HG03571 (cell line): ENCODE measurements around the gene RNF182.
"Not testable (repeated sequence)": the region's sequence is repeated elsewhere in the genome, so short reads cannot be mapped to it uniquely, and the experiment has no call there.

Experiments used
- ATAC-seq: cut with Tn5 transposase; IDR thresholded peaks from one replicate; pipeline ENCODE4 v1.9.1; 2021; ENCODE audit not compliant: unreplicated experiment

The RNF182 gene

DNA sequence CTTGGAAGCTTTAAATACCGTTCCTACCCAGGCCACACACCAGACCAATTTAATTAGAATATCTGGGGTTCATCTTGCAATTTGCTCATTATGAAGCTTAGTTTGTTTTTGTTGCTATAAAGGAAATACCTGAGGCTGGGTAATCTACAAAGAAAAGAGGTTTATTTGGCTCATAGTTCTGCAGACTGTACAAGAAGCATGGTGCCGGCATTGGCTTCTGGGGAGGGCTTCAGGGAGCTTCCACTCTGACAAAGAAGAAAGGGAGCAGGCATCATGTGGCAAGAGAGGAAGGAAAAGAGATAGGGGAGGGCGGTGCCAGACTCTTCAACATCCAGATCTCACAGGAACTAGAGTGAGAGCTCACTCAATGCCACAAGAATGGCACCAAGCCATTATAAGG, 73.6 kb downstream of the RNF182 start:
- no peak for ATAC-seq

DNA sequence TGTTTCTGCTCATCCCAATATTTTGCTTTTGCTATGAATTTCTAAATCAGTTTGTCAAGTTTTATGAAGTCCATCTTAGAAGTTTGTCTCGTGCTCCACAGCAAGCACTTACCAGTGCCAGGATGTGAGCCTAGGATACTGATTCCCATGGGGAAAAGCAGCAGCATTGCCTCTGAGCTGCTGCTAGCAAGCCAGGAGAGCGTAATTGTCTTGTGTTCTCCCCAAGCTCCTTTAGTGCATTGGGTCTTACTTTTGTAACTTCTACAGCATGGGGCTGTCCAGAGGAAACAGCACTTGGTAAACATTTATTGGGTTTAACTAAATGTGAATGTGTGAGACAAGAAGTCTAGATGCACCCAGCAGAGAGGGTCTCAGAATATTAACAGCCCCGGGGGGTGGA, 76.1 kb downstream of the RNF182 start:
- ATAC-seq = no peak

DNA sequence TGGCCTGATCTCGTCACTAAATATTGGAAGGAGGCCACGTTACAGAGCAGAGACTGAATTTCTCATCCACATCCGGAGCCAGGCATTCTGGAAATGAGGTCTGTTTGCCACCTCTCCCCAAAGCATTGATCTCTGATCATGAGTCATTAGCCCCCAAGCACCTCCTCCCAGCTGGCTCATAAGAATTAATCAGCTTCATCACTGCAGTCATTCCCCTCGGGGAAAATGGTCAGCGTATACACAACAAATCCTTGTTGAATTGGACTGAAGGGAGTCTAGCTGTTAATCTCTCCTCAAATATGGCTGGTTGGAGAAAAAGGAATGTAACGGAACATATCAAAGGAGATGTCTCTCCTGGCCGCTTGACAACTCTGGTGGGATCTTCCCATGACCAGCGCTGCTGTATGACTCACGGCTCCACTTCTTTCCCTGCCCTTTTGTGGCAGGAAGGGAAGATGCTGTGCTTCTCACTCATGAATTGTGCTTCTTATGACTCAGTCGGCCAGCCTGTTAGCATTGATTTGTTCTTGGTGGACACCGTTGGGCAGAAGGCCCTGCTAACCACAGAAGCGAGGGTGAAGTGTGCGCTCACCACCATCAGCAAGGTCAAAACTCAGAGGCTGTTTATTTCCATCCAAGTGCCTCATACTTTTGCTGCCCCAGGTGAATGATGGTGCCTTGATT, 76.7 kb downstream of the RNF182 start:
- no peak for ATAC-seq

- no peak for ATAC-seq
These were observed 77.6 kb downstream of the RNF182 start for GRCh38 chr6:14002176-14002947.

DNA sequence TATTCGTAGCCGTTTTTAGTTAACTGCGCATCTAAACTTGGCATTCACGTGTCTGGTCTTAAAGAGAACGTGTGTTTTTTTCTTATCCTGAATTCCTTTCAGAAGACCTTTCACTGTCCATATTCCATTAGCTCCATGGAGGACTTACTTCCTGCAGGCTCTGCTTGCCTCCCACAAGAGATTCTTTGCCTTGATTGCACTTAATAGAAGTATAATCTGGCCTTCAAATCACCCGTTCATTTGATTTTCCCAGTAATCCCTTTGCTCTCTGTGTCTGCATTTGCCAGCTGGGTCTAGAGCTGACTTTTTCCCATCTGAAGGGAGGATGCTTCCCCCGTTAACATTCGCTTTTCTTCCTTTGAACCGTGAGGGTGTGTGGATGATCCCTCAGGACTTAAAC, 79.5 kb downstream of the RNF182 start:
- no peak for ATAC-seq

DNA sequence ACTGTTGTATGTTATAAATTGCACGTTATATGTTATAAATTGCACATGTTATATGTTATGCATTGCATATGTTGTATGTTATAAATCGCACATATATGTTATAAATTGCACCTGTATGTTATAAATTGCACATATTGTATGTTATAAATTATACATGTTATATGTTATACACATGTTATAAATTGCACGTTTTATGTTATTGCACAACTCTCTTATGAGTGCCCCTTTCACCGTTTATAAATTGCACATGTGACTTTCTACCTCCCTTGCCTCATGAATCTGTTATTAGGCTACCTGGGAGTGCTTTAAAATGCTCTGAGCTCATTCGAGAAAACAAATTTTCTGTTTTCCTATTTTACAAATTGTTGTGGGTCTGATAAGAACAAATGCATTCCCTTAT, 84.1 kb downstream of the RNF182 start:
- ATAC-seq = no peak

DNA sequence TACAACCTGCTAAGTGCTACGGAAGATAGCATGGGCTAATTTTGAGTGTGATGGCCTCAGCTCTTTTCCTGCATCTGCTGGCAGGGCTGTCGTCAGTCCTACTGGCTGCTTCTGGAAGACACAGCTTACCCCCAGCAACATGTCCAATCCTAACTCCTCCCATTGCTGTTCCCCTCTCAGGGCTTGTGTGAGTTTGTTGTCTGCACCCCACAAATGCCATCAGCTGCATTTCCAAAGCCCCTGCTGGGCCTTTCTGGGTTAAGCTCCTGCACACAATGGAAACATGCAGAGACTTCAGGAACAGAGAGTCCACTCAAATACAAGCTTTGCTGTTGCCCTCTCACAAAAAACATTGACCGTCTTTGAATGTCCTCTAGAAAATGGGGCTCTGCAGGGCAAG, 84.7 kb downstream of the RNF182 start:
- no peak for ATAC-seq

DNA sequence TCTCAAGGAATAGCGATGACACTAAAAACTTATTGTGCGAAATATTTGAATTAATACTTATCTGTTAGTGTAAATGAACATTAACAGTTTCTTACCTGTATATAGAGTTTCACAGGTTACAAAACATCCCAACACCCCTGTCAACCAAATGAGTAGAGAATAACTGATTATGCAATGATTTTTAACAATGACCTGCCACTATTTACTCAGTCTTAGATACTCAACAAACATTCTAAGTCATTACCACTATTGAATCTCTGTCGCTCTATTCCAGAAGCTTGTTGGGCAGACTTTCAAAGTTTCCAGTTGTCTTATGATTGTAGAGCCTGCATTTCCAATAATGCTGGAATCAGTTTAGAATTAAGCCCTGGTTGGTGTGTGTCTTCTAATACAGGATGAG, 85.5 kb downstream of the RNF182 start:
- no peak for ATAC-seq

- no peak for ATAC-seq
These were observed 87.7 kb downstream of the RNF182 start for GRCh38 chr6:14012313-14013030.

DNA sequence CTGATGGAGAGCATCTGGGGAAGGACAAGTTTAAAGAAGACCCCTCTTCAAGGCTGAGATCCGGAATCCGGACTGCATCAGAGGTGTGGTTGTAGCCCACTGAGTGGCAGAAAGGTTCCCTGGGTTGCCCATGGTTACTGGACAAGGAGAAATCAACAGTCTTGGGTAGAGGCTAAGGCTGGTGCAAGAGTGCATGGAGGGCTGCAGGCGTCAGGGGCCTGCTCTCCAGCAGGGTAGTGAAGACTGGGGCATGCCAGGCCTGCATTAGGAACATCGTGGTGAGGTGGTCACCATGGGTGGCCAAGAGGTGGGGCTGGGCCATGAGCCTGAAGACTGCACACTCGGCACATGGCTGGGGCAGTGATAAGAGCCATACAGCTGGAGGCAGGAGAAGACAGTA, 91.2 kb downstream of the RNF182 start:
- ATAC-seq = no peak

- ATAC-seq = no peak
These were observed 91.7 kb downstream of the RNF182 start for GRCh38 chr6:14016432-14016831.

DNA sequence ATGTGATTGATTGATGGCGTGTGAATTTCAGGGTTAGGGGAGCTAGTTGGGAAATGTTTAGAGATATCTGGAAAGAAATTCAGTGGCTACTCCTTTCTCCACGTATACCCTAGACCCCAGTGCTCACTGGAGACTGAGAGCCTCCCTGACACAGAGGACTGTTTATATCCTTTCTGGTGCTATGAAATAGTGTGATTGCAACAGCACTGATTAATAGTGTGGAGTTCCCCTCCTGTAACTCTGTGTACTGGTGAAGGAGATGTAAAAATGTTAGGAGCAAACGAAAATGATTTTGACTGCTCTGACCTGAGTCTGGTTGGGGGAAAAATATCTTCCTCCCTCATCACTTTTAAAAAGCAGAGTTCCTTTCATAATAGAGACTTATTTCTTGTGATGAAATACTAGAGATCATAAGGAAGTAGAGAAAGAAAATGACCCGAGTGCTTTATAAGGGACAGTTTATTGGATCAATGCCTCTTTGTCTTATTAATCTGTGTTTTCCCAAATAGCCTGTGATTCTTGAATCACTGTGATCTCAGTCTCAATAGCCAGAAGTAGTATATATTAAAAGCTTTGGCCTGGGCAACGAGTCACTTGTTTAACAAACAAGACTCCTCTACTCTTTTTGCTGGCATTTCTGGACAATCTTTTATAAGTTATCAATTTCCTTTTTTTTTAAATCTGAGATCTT, 92.3 kb downstream of the RNF182 start:
- no peak for ATAC-seq

- no peak for ATAC-seq
These were observed 93.1 kb downstream of the RNF182 start for GRCh38 chr6:14017626-14018475.

DNA sequence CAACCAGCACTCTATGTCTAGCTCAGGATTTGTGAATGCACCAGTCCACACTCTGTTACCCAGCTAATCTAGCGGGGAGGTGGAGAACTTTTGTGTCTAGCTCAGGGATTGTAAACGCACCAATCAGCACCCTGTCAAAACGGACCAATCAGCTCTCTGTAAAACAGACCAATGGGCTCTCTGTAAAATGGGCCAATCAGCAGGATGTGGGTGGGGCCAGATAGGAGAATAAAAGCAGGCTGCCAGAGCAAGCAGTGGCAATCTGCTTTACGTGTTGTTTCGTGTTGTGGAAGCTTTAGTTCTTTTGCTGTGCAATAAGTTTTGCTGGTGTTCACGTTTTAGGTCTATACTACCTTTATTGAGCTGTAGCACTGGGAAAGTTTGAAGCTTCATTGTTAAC, 93.8 kb downstream of the RNF182 start:
- not testable (repeated sequence) for ATAC-seq

DNA sequence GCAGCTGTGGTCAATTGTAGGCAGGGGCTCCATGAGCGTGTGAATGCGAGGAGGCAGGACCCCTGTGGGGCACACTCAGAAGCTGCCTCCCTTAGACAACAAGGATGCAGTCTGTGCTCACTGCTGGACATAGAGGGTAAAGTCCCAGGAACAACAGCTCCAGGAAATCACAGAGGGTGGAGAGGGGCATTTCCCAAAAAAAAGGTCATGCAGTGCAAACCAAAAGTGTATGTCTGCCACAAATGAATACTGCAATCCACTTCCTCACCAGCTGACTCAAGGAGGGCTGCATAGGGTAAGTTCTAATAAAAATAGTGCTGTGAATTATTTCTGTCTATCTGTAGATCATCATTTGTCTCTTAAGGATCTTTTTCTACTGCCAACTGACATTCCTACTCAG, 95.8 kb downstream of the RNF182 start:
- ATAC-seq = no peak

- no peak for ATAC-seq
These were observed 96.7 kb downstream of the RNF182 start for GRCh38 chr6:14021449-14021848.

GRCh38 chr6:14022673-14023072, 97.9 kb downstream of the RNF182 start:
- ATAC-seq = no peak

GRCh38 chr6:14023855-14024254, 99.1 kb downstream of the RNF182 start:
- ATAC-seq = no peak

DNA sequence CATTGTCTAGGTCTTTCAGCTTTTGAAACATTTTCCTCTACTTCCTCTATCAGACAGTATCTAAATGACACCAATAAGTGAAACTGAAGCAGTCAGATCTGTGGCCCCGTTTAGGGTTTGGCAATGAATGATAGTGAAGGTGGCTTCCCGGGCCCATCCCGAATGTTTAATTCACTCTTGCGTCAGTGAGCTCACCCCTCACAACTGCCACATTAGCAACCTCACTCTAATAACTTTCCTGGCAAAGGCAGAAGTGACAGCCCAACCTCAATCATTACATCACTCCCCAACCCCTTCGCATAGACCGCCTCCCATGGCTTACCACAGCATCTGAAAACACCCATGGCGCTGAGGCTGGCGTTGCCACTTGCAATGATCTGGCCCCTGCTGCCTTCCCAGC, 100.4 kb downstream of the RNF182 start:
- ATAC-seq = no peak

DNA sequence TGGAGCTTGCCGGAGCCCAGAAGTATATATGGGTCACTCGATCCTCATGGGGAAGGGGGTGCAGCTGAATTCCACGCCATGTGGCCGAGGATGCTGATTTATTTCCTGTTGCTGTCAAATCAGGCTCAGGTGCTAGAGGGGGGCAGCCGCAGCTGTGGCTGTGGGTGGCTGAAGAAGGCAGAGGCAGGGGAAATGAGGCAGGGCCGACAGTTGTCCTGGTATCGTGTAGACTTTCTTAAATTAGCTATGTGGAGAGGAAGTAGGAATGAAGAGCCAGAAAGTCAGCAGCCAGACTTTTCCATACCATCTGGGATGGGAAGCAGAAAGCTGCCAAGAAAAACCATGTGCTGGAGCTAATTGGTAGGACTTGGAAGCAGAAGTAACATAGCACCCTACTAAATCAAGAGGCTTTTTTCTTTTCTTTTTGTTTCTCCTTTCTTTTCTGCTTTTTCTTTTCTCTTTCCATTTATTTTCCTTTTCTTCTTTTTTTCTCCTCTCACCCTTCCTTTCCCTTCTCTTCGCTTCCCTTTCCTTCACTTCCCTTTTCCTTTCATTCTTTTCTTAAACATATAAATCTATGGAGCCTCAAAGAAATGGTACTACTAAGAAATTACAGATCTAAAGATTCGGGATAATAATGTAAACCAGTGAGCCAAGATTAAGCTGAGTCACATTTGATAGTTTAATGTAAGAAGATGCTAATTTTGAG, 102.2 kb downstream of the RNF182 start:
- ATAC-seq = no peak
